Measurements from ENCODE around the gene MYH9.

- TF ChIP-seq, protein P1, sequence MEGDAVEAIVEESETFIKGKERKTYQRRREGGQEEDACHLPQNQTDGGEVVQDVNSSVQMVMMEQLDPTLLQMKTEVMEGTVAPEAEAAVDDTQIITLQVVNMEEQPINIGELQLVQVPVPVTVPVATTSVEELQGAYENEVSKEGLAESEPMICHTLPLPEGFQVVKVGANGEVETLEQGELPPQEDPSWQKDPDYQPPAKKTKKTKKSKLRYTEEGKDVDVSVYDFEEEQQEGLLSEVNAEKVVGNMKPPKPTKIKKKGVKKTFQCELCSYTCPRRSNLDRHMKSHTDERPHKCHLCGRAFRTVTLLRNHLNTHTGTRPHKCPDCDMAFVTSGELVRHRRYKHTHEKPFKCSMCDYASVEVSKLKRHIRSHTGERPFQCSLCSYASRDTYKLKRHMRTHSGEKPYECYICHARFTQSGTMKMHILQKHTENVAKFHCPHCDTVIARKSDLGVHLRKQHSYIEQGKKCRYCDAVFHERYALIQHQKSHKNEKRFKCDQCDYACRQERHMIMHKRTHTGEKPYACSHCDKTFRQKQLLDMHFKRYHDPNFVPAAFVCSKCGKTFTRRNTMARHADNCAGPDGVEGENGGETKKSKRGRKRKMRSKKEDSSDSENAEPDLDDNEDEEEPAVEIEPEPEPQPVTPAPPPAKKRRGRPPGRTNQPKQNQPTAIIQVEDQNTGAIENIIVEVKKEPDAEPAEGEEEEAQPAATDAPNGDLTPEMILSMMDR (IDR thresholded peaks at IDR 0.05; ENCODE audit: insufficient read depth, low read length, poor library complexity, severe bottlenecking): no peak
- no peak for TF ChIP-seq EZH2phosphoT487 (conservative IDR thresholded peaks at IDR 0.05; ENCODE audit: low read length)
These were observed 19.0 kb upstream of the MYH9 start for GRCh38 chr22:36406721-36407120.

Data from SU-DHL-6 (cell line).